DOHH2 (cell line): ENCODE data around the gene TRH.

Source experiments
- H3F3A ChIP-seq: fragments of 200-600 bp; sonication (generic), shearing (Covaris generic); 2 replicates; pipeline ENCODE4 v1.6.0; 2016; ENCODE audit warnings: antibody characterized with exemption, mild to moderate bottlenecking; ENCODE audit not compliant: control insufficient read depth, insufficient read depth
- H3K27ac ChIP-seq: fragments of 200-600 bp; sonication (generic); 2 replicates; pipeline ENCODE4 v1.5.1; 2014; ENCODE audit warnings: low read depth, mild to moderate bottlenecking, low read length, moderate library complexity
- H3K27me3 ChIP-seq: fragments of 200-600 bp; sonication (generic); 2 replicates; pipeline ENCODE4 v1.6.1; 2014; ENCODE audit warnings: mild to moderate bottlenecking, low read length, mixed read lengths; ENCODE audit not compliant: control insufficient read depth
- H3K36me3 ChIP-seq: fragments of 200-600 bp; sonication (generic); 2 replicates; pipeline ENCODE4 v1.6.1; 2014; ENCODE audit warnings: mild to moderate bottlenecking, low read length, moderate library complexity, mixed read lengths; ENCODE audit not compliant: control insufficient read depth
- H3K4me1 ChIP-seq: fragments of 200-600 bp; sonication (generic); 2 replicates; pipeline ENCODE4 v1.6.1; 2014; ENCODE audit warnings: mild to moderate bottlenecking, low read length, mixed read lengths; ENCODE audit not compliant: control insufficient read depth
- H3K4me2 ChIP-seq: fragments of 200-600 bp; sonication (generic); 2 replicates; pipeline ENCODE4 v1.6.0; 2014; ENCODE audit warnings: mild to moderate bottlenecking, low read length, moderate library complexity
- H3K4me3 ChIP-seq: fragments of 200-600 bp; sonication (generic); 2 replicates; pipeline ENCODE4 v1.5.1; 2014; ENCODE audit warnings: mild to moderate bottlenecking, low read length, mixed read lengths
- H3K79me2 ChIP-seq: fragments of 200-600 bp; sonication (generic); 2 replicates; pipeline ENCODE4 v1.6.1; 2014; ENCODE audit warnings: mild to moderate bottlenecking, low read length, mixed read lengths; ENCODE audit not compliant: control insufficient read depth
- H3K9me2 ChIP-seq: fragments of 200-600 bp; sonication (generic); replicated peaks from 2 replicates; pipeline ENCODE4 v1.6.1; 2014; ENCODE audit warnings: mild to moderate bottlenecking, low read length, mixed read lengths; ENCODE audit not compliant: control insufficient read depth
- H3K9me3 ChIP-seq: fragments of 200-600 bp; sonication (generic); 2 replicates; pipeline ENCODE4 v1.6.1; 2014; ENCODE audit warnings: antibody characterized with exemption, low read length, mixed read lengths; ENCODE audit not compliant: control insufficient read depth, insufficient read depth
- H4K20me1 ChIP-seq: fragments of 200-600 bp; sonication (generic); 2 replicates; pipeline ENCODE4 v1.6.0; 2014; ENCODE audit warnings: low read depth, mild to moderate bottlenecking, antibody characterized with exemption, low read length, moderate library complexity; ENCODE audit not compliant: control insufficient read depth, insufficient read depth
- EZH2phosphoT487 ChIP-seq: fragments of 200-600 bp; sonication (generic); IDR thresholded peaks from 2 replicates; pipeline ENCODE4 v1.6.1; 2017; ENCODE audit warnings: borderline replicate concordance, mild to moderate bottlenecking, antibody characterized with exemption, low read length, moderate library complexity, mixed read lengths
- TF ChIP-seq, protein P1 (sequence below): fragments of 200-600 bp; sonication (generic); IDR thresholded peaks from one replicate; pipeline ENCODE4 v1.5.1; 2014; ENCODE audit warnings: antibody characterized with exemption, mild to moderate bottlenecking, low read depth, low read length; ENCODE audit not compliant: poor library complexity, severe bottlenecking

The TRH gene

DNA sequence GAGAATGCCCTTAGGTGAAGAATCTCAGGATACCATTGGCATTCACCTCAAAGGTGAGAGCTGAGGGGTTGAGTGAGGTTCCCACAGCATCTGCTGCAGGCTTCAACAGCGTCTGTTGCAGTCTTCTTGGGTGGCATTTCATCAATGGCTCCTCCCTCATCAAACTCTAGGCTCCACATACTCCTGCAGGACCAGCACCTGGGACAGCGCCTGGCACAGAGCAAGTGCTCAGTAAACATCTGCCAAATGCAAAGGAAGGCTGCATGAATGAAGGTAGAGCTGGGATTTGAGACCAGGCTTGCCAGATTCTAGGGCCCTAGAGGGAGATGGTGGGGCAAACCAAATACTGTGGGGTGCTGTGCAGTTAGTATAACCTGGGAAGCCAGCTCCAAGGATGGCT lies 9.6 kb downstream of the TRH start:
- Histone ChIP-seq H3K4me2 (no peak overlapping the region), H3K4me3 (no peak overlapping the region), H3K27ac (no peak overlapping the region), H3K36me3 (no peaks in the 10 kb centered on the region), H3K79me2 (no peaks in the 10 kb centered on the region), H3K27me3 (0 out of 2 replicates have a peak, but pooled peaks cover 3% of the 10 kb centered on the region), H3K4me1 (no peaks in the 10 kb centered on the region), H4K20me1 (no peaks in the 10 kb centered on the region), H3K9me3 (no peaks in the 10 kb centered on the region), H3F3A (no peaks in the 10 kb centered on the region), H3K9me2 (no peaks in the 10 kb centered on the region)
- TF ChIP-seq, protein P1, sequence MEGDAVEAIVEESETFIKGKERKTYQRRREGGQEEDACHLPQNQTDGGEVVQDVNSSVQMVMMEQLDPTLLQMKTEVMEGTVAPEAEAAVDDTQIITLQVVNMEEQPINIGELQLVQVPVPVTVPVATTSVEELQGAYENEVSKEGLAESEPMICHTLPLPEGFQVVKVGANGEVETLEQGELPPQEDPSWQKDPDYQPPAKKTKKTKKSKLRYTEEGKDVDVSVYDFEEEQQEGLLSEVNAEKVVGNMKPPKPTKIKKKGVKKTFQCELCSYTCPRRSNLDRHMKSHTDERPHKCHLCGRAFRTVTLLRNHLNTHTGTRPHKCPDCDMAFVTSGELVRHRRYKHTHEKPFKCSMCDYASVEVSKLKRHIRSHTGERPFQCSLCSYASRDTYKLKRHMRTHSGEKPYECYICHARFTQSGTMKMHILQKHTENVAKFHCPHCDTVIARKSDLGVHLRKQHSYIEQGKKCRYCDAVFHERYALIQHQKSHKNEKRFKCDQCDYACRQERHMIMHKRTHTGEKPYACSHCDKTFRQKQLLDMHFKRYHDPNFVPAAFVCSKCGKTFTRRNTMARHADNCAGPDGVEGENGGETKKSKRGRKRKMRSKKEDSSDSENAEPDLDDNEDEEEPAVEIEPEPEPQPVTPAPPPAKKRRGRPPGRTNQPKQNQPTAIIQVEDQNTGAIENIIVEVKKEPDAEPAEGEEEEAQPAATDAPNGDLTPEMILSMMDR: no peak
- TF ChIP-seq EZH2phosphoT487: no peak

DNA sequence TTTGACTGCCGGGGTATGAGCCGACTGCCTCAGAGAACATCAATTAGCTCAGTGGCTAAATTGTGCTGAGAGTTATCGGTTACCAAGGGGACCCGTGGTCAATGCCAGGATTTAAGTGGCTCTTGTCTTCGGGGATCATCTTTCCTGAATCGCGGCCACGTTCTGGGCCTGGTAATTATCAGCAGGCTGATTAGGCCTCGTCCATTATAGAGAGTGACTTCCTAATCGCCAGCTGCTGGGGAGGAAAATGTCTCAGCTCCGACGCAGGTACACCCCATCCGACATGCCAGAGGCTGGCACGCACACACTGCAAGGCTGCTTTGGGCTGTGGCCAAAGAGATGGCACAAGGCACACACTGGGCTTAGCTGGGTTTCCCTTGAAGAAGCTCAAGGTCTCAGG lies 10.6 kb downstream of the TRH start:
- Histone ChIP-seq H3K27me3 (peaks cover 6% of the 10 kb centered on the region; the same call in 1 of the 2 replicates), H3K9me3 (no peaks in the 10 kb centered on the region), H3K4me3 (no peak overlapping the region), H3K27ac (no peak overlapping the region), H3K9me2 (no peaks in the 10 kb centered on the region), H4K20me1 (no peaks in the 10 kb centered on the region), H3K79me2 (no peaks in the 10 kb centered on the region), H3K36me3 (no peaks in the 10 kb centered on the region), H3K4me1 (no peaks in the 10 kb centered on the region), H3K4me2 (no peak overlapping the region), H3F3A (no peaks in the 10 kb centered on the region)
- TF ChIP-seq, protein P1: no peak
- no peak for TF ChIP-seq EZH2phosphoT487

DNA sequence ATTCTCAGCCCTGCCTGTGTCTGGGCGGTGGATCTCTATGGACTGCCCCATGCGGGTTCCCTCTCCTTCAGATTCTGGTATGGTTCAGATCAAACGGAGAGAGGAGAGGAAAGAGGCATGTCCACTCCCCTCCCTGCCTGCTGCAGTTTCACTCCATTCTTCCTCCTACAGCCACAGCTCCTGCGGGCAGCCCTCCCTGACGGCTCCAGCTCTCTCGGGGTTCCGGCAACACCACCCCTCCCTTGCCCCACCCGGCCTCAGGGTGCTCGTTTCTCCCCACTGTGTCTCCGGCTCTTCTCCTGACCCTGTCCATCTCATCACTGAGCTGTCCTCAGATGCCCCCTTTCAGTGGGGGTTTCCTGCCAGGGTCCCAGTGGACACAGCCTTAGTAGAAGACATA lies 13.9 kb downstream of the TRH start:
- Histone ChIP-seq H3K4me2 (no peak overlapping the region), H3K9me2 (no peaks in the 10 kb centered on the region), H3K4me1 (no peaks in the 10 kb centered on the region), H4K20me1 (no peaks in the 10 kb centered on the region), H3K27ac (no peak overlapping the region), H3K36me3 (no peaks in the 10 kb centered on the region), H3K27me3 (peaks cover 9% of the 10 kb centered on the region; the same call in 1 of the 2 replicates), H3F3A (no peaks in the 10 kb centered on the region), H3K9me3 (no peaks in the 10 kb centered on the region), H3K79me2 (no peaks in the 10 kb centered on the region), H3K4me3 (no peak overlapping the region)
- no peak for TF ChIP-seq EZH2phosphoT487
- TF ChIP-seq, protein P1: no peak
